HG03575 (cell line): ENCODE measurements around the gene KDM2A.

Source experiments
- ATAC-seq: cut with Tn5 transposase; IDR thresholded peaks from one replicate; pipeline ENCODE4 v1.9.1; 2021; ENCODE audit not compliant: unreplicated experiment, insufficient number of reproducible peaks, low FRiP score; ENCODE audit errors: extremely low read depth

KDM2A gene

DNA sequence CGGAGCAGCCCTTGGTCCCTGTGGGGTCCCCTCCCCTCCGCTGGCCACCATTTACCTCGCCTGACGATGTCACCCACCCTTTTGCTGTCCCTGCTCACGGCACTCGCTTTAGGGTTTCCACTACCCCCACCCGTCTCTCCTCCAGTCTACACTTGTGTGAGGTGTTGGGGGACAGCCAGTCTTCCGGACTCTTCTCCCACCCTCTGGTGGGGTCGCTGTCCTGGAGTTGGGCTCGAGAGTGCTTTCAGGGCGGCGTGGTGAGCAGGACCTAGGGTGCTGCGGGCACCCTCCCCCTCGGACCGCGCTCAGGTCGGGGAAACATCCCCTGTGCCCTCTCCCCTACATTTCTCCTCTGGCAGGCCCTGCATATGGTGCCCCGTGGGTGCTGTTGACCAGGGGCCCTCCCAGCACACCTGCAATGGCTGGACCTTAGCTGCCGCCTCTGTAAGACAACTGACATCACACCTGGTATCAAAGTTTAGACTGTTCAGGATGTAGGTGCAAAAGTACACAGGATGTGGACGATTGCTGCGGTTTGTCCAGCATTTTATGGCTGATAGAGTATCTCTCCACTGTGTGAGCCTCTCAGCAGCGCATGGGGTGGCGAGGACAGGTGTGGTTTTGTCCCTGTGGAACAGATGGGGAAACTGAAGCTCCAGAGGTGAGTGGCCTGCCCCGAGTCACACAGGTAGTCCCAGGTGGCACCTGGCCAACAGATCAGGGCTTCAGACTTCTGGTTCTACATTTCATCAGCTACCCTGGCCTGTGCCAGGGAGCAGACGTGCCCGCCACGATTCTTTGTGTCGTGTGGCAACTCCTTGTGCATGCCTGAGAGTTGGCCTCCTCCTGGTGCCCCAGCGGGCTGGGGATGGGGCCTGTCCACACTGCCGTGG, 148.4 kb downstream of the KDM2A start:
- no peak for ATAC-seq

DNA sequence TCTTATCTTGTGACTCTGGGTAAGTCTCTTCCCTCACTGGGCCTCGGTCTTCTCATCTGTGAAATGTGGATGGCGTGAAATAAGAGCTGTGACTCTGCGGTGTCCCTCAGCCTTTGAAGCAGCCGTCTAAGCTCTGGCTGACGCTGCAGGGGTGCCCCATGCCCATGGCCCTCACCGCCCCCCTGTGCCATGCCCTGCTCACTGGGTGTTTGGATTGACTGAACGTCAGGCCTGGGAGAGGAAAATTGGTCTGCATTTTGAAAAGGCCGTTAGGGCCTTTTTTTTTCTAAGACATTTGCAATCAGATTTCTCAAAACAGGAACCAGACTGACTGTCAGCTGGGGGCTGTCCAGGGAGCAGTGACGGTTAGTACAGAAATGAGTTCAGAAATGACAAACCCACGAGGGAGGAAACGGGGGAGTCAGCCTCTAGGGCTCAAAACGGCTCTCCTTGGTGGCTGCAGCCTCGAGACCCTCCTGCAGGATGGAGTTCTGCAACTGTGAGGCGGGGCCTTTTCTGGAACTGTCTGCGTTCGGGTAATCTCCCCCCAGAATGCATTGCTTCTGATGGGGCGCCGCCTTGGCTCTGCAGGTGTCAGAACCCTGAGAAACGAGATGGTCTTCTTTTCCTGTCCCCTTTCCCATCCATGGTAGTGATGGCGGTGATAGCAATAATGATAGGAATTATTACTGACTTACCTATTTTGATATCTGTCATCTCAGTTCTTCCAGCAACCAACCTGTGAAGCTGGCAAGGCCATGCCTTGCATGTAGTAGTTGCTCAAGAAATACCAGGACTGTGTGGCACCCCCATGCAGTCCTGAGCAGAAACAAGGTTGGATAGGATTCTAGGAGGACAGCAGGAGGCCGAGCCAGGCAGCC, 149.3 kb downstream of the KDM2A start:
- no peak for ATAC-seq

DNA sequence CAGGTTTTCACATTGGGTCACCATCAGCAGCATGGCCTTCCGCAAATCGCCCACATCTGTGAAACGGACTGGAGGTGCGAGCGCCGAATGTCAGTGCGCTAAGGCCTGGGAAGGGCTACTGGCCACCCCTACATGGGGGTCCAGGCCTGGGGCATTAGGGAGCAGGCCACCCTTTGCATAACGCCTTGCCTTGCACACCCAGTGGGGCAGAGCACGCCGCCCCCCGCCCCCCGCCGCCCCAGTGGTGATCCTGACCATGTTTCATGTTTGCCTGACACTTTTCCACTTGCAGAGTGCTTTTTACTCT, 149.9 kb downstream of the KDM2A start:
- ATAC-seq, result no peak

DNA sequence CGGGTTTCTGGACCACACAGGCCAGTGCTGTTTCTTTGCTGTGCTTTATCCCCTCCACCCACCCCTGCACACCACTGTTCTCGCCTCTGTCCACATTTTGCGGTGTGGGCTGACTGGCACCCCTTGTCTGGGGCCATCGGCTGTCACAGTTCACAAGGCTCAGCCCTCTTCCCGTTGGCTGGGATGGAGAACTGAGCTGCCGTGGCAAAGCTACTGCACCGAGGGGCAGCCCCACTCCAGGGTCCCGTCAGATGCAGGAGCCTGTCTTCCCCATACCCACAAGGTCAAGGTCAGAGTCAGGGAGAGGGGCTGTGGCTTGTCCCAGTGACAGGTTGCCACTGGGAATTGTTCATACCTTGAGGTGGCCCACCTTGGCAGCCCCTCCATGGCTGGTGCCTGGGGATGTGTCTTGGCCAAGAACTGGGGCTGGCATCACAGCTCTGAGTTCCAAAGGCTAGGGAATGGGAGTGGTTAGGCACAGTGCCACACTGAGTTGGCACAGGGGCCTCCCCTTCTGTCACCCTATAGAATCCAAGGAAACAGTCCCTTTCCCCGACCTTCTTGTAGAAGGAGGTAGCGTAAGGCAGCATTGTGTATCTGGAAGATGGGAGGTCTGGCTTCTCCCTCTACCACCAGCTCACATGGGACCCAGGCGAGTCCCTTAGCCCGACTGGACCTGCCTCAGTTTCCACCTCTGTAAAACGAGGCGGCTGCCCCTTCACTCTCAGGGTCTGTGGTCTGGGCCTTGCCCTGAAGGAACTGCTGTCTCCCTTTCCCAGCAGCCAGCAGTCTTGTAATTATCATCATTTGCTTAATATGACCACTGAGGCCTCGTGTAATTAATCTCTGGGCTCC, 150.6 kb downstream of the KDM2A start:
- ATAC-seq, result no peak

DNA sequence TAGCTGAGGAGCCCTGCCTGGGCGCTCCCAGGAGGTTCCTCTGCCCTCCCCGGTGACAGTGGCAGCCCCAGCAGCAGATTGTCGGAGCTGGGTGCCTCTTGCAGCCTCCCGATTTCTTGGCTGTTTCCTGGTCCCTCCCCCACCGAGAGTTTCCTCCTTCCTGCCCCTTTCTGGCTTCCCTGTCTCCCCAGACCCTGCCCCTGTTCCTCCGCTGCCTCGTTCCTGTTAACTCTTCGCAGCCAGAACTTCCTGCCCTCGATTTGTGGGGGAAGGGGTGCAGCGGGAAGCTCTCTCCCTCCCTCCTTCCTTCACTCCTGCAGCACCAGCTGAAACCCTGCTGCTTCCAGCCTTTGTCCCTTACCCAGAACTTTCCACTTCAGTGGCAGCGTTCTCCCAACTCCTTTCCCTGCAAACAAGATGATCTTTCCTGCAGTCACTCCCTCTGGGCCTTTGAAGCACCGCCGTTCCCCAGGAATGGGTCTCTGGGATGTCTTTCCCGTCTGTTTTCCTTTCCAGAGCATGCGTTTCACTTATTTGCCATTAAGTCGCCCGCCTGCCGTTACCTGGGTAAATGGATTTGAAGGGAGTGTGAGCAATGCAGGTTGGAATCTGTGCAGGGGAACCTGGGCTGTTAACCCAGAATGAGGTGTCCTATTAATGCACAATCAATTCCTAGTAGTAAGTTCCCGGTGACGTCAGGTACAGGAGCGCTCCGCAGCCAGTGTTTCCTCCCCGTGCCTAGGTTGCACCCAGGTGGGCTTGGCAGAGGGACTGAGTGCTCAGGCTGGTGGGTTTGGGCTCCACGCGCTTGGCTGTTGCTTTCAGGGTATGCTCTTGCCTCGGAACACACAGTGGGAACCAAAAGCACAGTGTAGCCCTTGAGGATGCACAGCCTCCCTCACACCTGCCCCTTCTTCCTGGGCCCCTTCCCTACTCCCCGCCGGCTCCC, 151.5 kb downstream of the KDM2A start:
- ATAC-seq, result no peak

DNA sequence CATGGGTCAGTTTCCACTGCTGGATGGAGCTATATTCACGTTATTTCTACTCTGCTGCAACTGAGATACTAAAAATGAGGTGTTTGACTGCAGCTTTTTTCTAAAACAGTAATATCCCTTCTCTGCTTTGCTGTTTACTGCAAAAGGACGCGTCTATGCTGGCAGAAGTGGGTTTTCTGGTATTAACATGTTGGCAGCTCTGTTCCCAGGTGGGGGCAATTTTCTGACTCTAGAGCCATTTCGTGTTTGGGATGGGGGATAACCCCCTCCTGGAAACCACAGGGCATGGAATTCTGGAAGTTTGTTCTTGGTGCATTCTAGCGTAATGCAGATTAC, 152.1 kb downstream of the KDM2A start:
- ATAC-seq, result no peak

DNA sequence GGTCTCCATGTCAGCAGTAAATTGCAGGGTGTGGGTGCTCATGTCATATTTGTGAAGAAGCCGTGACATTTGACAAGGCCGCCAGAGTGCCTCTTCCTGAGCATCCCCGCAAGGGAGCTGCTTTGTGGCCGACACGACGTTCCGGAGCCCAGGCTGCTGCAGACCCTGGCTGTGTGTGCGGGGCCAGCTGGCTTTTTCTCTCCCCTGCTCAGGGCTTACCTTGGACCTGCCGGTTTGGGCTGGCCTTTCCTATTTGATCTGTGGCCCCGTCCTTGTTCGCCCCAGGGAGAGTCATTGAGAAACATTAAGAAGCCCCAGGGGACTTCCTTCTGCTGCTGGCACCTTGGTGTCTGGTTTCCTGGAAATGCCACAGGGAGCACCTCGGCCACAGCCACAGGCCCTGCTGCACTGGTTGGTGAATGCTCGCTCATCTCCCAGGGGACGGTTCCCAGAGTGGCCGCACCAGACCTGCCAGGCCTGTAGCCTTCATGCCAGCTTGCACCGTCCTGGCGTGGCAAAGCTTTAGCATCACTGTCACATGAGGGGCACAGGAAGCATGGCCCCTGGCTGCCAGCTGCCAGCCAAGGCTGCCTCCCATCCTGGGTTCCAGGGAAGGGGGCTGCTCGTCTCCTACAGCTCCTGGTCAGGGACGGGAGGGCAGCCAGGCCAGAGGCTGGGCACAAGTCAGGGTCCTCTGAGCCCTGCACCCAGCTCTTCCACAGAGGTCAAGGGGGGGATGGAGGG, 152.7 kb downstream of the KDM2A start:
- ATAC-seq, result no peak

DNA sequence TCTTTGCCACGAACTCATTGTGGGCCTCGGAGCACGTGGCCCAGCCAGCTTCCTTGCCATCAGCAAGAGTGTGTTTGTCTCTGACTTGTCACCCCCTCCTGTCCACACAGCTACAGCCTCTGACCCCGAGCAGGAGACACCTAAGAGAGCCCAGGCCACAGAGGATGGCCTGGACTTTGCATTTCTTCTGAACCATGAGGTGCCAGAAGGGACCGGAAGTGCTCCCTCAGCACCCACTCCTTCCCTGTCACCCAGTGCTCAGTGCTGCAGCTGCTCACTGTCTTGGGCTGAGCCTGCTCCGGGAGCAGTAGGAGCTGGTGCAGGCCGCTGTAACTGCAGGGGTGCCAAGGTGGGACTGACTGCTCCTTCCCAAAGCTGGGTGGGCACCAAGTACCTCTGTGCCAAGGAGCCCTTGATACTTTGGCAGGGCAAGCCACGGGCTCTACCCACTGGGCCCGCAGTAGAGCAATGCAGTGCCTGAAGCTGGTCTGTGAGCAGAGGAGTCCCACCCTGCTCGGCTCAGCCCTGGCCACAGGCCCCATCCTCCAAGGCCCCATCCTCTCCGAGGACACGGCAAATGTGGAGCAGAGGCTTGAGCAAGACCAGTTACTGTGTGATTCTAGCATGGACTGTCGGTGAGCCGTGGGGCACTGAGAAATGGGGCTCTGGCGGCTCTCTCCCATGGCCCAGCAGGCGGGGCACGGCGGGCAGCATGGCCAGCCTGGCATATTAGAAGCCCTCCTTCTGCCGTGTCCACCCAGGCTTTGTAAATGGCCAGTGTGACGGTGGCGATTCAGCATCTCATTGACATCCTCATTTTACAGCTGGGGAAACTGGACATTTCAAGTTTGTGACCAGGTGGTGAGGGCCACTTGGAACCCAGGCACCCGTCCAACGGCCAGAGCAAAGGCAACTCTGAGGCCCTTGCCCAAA, 153.5 kb downstream of the KDM2A start:
- ATAC-seq, result no peak

DNA sequence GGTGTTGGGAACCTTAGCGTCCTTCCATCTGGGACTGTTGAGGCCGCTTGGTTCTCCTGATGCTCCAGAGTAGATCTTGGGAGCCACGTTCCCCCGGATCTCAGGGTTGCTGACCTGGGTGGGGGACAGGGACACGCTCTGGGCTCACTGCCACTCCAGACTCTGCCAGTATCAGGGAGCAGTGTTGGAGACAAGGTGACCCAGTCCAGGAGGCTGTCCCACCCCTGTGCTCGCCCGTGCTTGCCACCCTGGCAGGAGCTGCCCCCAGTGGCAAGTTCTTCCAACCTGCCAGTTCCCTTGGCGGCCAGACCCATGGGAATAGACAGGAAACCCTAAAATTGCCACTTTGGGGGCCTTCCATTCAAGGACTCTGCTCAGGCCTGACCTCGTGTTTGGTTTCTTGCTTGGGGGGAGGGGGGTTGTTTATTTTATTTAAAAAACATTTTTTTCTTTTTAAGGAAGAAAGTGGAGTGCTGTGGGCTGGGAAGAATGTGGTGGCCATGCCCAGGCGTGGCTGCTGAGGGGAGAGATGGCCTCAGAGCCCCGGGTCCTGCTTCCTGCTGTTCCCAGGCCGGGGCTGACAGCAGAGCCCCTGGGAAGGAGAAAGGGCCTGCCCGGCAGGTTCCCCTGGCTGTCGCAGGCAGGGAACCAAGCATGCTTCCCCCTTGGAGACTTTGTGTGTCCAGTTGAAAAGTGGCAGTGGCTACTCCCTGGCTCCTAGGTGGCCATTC, 154.4 kb downstream of the KDM2A start:
- no peak for ATAC-seq

DNA sequence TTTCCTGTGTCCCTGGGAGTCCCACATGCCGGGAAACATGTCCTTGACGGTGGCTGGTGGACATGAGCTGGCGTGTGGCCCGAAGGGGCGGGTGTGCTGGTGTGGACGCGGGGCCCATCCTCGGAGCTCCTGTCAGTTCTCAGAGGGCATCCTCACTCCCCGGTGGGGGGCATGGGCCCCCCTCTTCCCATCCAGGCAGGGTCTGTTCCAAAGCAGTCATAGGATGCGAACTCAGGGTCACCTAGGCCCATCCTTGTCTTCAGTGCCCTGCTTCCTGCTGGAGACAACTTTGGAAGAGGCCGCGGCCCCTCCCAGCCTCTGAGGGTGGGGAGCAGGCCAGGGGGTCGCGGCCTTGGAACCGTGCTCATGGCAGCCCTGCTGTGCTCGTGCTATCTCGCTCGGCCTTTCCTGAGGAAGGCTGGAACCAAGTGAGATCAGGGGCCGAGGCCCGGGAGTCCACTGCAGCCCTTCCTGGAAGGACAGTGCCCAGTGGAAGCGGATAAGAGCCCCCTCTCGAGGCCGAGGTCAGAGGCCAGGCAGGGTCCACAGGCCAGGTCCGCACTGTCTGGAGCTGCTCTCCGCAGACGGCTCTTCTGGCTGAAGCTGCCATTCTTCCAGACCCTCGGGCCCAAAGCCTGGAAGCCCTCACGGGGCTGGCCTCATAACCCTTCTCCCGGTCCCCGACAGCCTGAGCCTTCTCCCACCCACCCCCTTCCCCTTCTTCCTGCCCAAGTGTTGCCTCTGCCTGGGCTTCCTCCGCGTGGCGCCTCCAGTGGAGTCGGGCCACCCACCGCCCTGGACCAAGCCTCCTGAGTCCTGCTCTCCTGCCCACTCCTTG, 155.9 kb downstream of the KDM2A start:
- no peak for ATAC-seq

DNA sequence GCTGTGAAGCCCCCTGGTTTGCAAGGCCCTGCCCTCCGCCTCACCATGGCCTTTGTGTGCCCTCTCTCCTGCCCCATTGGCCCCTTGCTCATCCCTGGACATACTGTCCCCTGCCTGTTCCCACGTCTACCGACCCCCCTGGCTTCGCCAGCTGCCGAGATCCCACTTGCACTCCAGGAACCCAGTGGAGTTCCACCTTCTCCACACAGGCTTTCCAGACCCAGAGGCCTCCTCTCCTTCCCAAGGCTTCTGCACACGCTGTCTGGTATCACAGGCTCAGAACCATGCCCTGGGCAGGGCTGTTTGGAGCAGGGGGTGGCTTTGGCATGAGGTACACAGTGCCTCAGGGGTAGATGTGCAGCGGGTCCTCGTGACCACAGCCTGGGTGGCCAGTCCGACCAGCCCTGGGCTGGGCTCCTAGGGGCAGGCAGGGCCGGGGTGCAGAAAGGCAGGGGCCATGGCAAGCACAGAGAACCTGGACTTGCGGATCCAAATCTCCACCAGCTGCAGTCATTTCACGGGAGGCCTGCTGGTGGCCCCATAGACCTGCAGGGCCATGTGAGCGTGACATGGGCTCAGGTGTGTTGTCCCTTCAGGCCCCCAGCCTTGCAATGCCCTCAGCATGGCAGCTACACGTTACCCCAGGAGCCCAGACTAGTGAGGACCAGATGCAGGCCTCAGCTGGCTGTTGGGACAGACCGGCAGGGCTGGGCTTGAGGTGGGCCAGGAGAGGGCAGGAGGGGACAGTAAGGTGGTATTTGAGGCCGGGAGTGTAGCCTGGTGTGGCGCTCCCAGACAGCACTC, 156.7 kb downstream of the KDM2A start:
- ATAC-seq, result no peak

DNA sequence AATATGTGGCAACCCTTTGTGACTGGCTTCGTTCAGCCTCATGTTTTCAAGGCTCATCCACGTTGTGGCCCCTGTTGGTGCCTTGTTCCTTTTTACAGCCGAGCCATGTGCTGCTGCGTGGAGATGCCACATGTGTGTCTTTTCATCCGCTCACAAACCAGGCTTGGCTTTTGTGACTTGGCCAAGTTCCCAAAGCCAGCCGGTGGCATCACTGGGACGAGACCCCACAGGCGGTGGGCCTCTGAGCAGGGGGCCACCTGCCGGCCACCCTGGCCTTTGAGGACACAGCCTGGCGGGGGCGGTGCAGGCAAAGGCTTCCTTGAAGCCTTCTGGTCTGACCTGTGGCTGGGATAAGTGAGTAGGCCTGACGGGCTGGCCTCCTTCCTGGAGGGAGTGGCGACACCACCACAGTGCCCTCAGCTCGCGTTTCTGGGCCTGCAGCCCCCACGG, 157.7 kb downstream of the KDM2A start:
- ATAC-seq, result no peak

DNA sequence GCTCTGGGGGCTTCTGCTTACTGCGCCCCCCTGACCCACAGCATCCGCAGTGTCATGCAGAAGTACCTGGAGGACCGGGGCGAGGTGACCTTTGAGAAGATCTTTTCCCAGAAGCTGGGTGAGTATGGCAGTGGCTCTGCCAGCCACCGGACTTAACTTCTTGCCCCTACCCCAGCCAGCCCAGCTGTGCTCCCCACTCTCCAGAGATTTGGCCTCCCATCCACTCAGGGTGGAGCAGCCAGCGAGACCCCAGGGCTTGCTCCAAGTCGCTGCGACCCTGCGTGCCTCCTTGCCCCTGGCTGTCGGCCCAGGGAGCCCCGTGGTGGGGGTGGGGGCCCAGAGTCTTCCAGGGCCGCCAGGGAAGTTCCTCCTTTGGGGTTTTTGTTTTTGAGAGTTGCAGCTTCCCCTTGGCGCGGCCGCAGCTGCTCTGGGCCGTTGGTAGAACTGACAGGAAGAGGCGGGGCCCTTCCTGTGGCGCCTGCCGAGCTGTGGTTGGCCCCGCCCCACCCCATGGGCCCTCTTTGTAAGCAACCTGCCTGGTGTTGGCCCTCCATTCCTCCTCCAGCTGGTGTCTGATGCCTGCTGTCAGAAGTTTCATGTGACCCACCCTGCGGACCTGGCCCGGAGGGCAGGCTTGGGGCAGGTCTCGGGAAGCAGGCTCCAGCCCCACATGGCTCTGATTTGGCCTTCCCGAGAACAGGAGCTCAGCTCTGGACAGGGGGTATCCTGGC, 158.3 kb downstream of the KDM2A start:
- no peak for ATAC-seq
